ENCODE results near the gene LRFN2. TPM values are rescaled to one million over a fixed set of nuclear protein-coding genes. Genes with fewer than 3 reads are reported as not detected.
A peak's percentile ranks its signal among the peaks of the same experiment; 100 is the strongest.

Gene LRFN2
- not detected for total RNA-seq

- H3K4me3 Mint-ChIP-seq: peak within 1 kb of the TSS; percentile 62
- no peaks in the 10 kb centered on the region for H3K9me3 Mint-ChIP-seq
- peaks cover 11% of the 10 kb centered on the region for H3K4me1 Mint-ChIP-seq (ENCODE audit: low read depth)
- DNase-seq: peak; percentile 73
- ChIA-PET POLR2A (no interaction called here), CTCF (interaction anchor here (0.7 to 1.6 kb wide), 6 partner anchors 8 to 383 kb away, joined by 3 to 6 read pairs (median 3); no protein-coding TSS in a partner anchor)
- peaks cover 43% of the 10 kb centered on the region for H3K27me3 Mint-ChIP-seq
- H3K36me3 Mint-ChIP-seq: no peaks in the 10 kb centered on the region
- H3K27ac Mint-ChIP-seq: no peak within 1 kb of the TSS
- intact Hi-C loops (cut with micrococcal nuclease): loop anchor here (5.0 kb wide), 1 partner anchor 260 kb away; no protein-coding TSS in a partner anchor
Measured at GRCh38 chr6:40587240-40588069, at the start of gene LRFN2. Gene LRFN2 (minus strand): TSS chr6:40587364.

GRCh38 chr6:40634429-40634828 is 47.3 kb upstream of the LRFN2 start:
- no peak for DNase-seq
- Mint-ChIP-seq H3K27ac (no peak overlapping the region), H3K27me3 (peaks cover 3% of the 10 kb centered on the region), H3K4me3 (no peak overlapping the region), H3K9me3 (no peaks in the 10 kb centered on the region), H3K36me3 (no peaks in the 10 kb centered on the region), H3K4me1 (ENCODE audit: low read depth) (no peaks in the 10 kb centered on the region)
- ChIA-PET POLR2A (no interaction called here), CTCF (no interaction called here)
- intact Hi-C loops (cut with micrococcal nuclease): no loop called here

- POLR2A ChIA-PET: no interaction called here
- H3K27ac Mint-ChIP-seq: no peak overlapping the region
Measured at GRCh38 chr6:40631744-40632143, 44.6 kb upstream of the LRFN2 start.

GRCh38 chr6:40630488-40630887 is 43.3 kb upstream of the LRFN2 start:
- H3K4me3 Mint-ChIP-seq: no peak overlapping the region
- H3K4me1 Mint-ChIP-seq (ENCODE audit: low read depth): no peaks in the 10 kb centered on the region
- POLR2A ChIA-PET: no interaction called here
- H3K36me3 Mint-ChIP-seq: no peaks in the 10 kb centered on the region
- peaks cover 7% of the 10 kb centered on the region for H3K9me3 Mint-ChIP-seq
- intact Hi-C loops (cut with micrococcal nuclease): no loop called here
- no peak for DNase-seq
- peaks cover 5% of the 10 kb centered on the region for H3K27me3 Mint-ChIP-seq
- CTCF ChIA-PET: no interaction called here
- no peak overlapping the region for H3K27ac Mint-ChIP-seq

More at GRCh38 chr6:40631744-40632143, 44.6 kb upstream of the LRFN2 start:
- intact Hi-C loops (cut with micrococcal nuclease): no loop called here
- DNase-seq: no peak
- H3K4me3 Mint-ChIP-seq: no peak overlapping the region
- no peaks in the 10 kb centered on the region for H3K36me3 Mint-ChIP-seq
- CTCF ChIA-PET: no interaction called here
- H3K9me3 Mint-ChIP-seq: no peaks in the 10 kb centered on the region
- H3K4me1 Mint-ChIP-seq (ENCODE audit: low read depth): no peaks in the 10 kb centered on the region
- H3K27me3 Mint-ChIP-seq: peaks cover 5% of the 10 kb centered on the region

GRCh38 chr6:40630051-40630450 is 42.9 kb upstream of the LRFN2 start:
- POLR2A ChIA-PET: no interaction called here
- Mint-ChIP-seq H3K4me3 (no peak overlapping the region), H3K27me3 (peaks cover 5% of the 10 kb centered on the region), H3K4me1 (ENCODE audit: low read depth) (no peaks in the 10 kb centered on the region), H3K9me3 (peaks cover 7% of the 10 kb centered on the region), H3K36me3 (no peaks in the 10 kb centered on the region), H3K27ac (no peak overlapping the region)
- DNase-seq: no peak
- CTCF ChIA-PET: no interaction called here
- intact Hi-C loops (cut with micrococcal nuclease): no loop called here

- CTCF ChIA-PET: no interaction called here
- POLR2A ChIA-PET: no interaction called here
- no peak overlapping the region for H3K4me3 Mint-ChIP-seq
Measured at GRCh38 chr6:40629463-40629862, 42.3 kb upstream of the LRFN2 start.

GRCh38 chr6:40627316-40627715 is 40.2 kb upstream of the LRFN2 start:
- Mint-ChIP-seq H3K4me1 (ENCODE audit: low read depth) (no peaks in the 10 kb centered on the region), H3K9me3 (peaks cover 7% of the 10 kb centered on the region), H3K27me3 (peaks cover 5% of the 10 kb centered on the region), H3K4me3 (no peak overlapping the region), H3K36me3 (no peaks in the 10 kb centered on the region), H3K27ac (no peak overlapping the region)
- ChIA-PET POLR2A (no interaction called here), CTCF (no interaction called here)
- DNase-seq: no peak
- intact Hi-C loops (cut with micrococcal nuclease): no loop called here

More at GRCh38 chr6:40629463-40629862, 42.3 kb upstream of the LRFN2 start:
- intact Hi-C loops (cut with micrococcal nuclease): no loop called here
- Mint-ChIP-seq H3K27ac (no peak overlapping the region), H3K36me3 (no peaks in the 10 kb centered on the region), H3K27me3 (peaks cover 5% of the 10 kb centered on the region), H3K4me1 (ENCODE audit: low read depth) (no peaks in the 10 kb centered on the region), H3K9me3 (peaks cover 7% of the 10 kb centered on the region)
- DNase-seq: no peak

GRCh38 chr6:40626886-40627285 is 39.7 kb upstream of the LRFN2 start:
- intact Hi-C loops (cut with micrococcal nuclease): no loop called here
- no peak for DNase-seq
- H3K27me3 Mint-ChIP-seq: peaks cover 7% of the 10 kb centered on the region
- H3K4me3 Mint-ChIP-seq: no peak overlapping the region
- H3K36me3 Mint-ChIP-seq: no peaks in the 10 kb centered on the region
- H3K4me1 Mint-ChIP-seq (ENCODE audit: low read depth): no peaks in the 10 kb centered on the region
- POLR2A ChIA-PET: no interaction called here
- H3K27ac Mint-ChIP-seq: no peak overlapping the region
- H3K9me3 Mint-ChIP-seq: peaks cover 7% of the 10 kb centered on the region
- CTCF ChIA-PET: no interaction called here

GRCh38 chr6:40623932-40624331 is 36.8 kb upstream of the LRFN2 start:
- Mint-ChIP-seq H3K27me3 (peaks cover 7% of the 10 kb centered on the region), H3K4me1 (ENCODE audit: low read depth) (no peaks in the 10 kb centered on the region), H3K4me3 (no peak overlapping the region), H3K36me3 (no peaks in the 10 kb centered on the region), H3K9me3 (peaks cover 7% of the 10 kb centered on the region), H3K27ac (no peak overlapping the region)
- ChIA-PET POLR2A (no interaction called here), CTCF (no interaction called here)
- no peak for DNase-seq
- intact Hi-C loops (cut with micrococcal nuclease): no loop called here

GRCh38 chr6:40623178-40623577 is 36.0 kb upstream of the LRFN2 start:
- no peak overlapping the region for H3K27ac Mint-ChIP-seq
- H3K4me1 Mint-ChIP-seq (ENCODE audit: low read depth): no peaks in the 10 kb centered on the region
- CTCF ChIA-PET: no interaction called here
- intact Hi-C loops (cut with micrococcal nuclease): no loop called here
- no peak overlapping the region for H3K4me3 Mint-ChIP-seq
- H3K27me3 Mint-ChIP-seq: peaks cover 5% of the 10 kb centered on the region
- H3K9me3 Mint-ChIP-seq: peaks cover 7% of the 10 kb centered on the region
- POLR2A ChIA-PET: no interaction called here
- DNase-seq: no peak
- H3K36me3 Mint-ChIP-seq: no peaks in the 10 kb centered on the region

- DNase-seq: no peak
- ChIA-PET CTCF (no interaction called here), POLR2A (no interaction called here)
- no peaks in the 10 kb centered on the region for H3K36me3 Mint-ChIP-seq
- no peak overlapping the region for H3K4me3 Mint-ChIP-seq
- H3K9me3 Mint-ChIP-seq: peaks cover 2% of the 10 kb centered on the region
- intact Hi-C loops (cut with micrococcal nuclease): no loop called here
- peaks cover 10% of the 10 kb centered on the region for H3K27me3 Mint-ChIP-seq
- H3K4me1 Mint-ChIP-seq (ENCODE audit: low read depth): no peaks in the 10 kb centered on the region
- no peak overlapping the region for H3K27ac Mint-ChIP-seq
Measured at GRCh38 chr6:40620574-40621240, 33.5 kb upstream of the LRFN2 start.

- Mint-ChIP-seq H3K36me3 (no peaks in the 10 kb centered on the region), H3K27ac (no peak overlapping the region), H3K9me3 (no peaks in the 10 kb centered on the region), H3K4me1 (ENCODE audit: low read depth) (no peaks in the 10 kb centered on the region), H3K4me3 (no peak overlapping the region), H3K27me3 (peaks cover 22% of the 10 kb centered on the region)
- CTCF ChIA-PET: no interaction called here
- DNase-seq: no peak
- intact Hi-C loops (cut with micrococcal nuclease): no loop called here
- POLR2A ChIA-PET: no interaction called here
Measured at GRCh38 chr6:40614671-40615070, 27.5 kb upstream of the LRFN2 start.

- H3K36me3 Mint-ChIP-seq: no peaks in the 10 kb centered on the region
- CTCF ChIA-PET: interaction anchor here (1.2 kb wide), 1 partner anchor 24 kb away, joined by 4 read pairs; the partner anchor contains the start of gene LRFN2
- POLR2A ChIA-PET: no interaction called here
- H3K4me3 Mint-ChIP-seq: no peak overlapping the region
- peaks cover 26% of the 10 kb centered on the region for H3K27me3 Mint-ChIP-seq
- DNase-seq: no peak
- no peak overlapping the region for H3K27ac Mint-ChIP-seq
- no peaks in the 10 kb centered on the region for H3K4me1 Mint-ChIP-seq (ENCODE audit: low read depth)
- H3K9me3 Mint-ChIP-seq: no peaks in the 10 kb centered on the region
- intact Hi-C loops (cut with micrococcal nuclease): no loop called here
Measured at GRCh38 chr6:40611912-40612311, 24.7 kb upstream of the LRFN2 start.
